Activated CD8-positive, alpha-beta memory T cell treated with anti-CD3 and anti-CD28 coated beads for 24 hours (primary cell): ENCODE data around the gene MAN1A1.

Experiments
- DNase-seq: peaks from one replicate; pipeline ENCODE4 v3.0.0-alpha.2; 2020

MAN1A1 gene

GRCh38 chr6:119226089-119226488 lies 123.5 kb downstream of the MAN1A1 start:
- DNase-seq = no peak

- no peak for DNase-seq
Measured at GRCh38 chr6:119224095-119224701, 125.4 kb downstream of the MAN1A1 start.

GRCh38 chr6:119220452-119220851 lies 129.1 kb downstream of the MAN1A1 start:
- DNase-seq = no peak

GRCh38 chr6:119218548-119218947 lies 131.0 kb downstream of the MAN1A1 start:
- DNase-seq = no peak

- DNase-seq = no peak
Measured at GRCh38 chr6:119215885-119216590, 133.5 kb downstream of the MAN1A1 start.

- no peak for DNase-seq
Measured at GRCh38 chr6:119215309-119215708, 134.3 kb downstream of the MAN1A1 start.

- no peak for DNase-seq
Measured at GRCh38 chr6:119210596-119210995, 139.0 kb downstream of the MAN1A1 start.

GRCh38 chr6:119209452-119210205 lies 139.9 kb downstream of the MAN1A1 start:
- DNase-seq = no peak

GRCh38 chr6:119207971-119208725 lies 141.4 kb downstream of the MAN1A1 start:
- DNase-seq = no peak

GRCh38 chr6:119207327-119207726 lies 142.2 kb downstream of the MAN1A1 start:
- no peak for DNase-seq

GRCh38 chr6:119205911-119206618 lies 143.5 kb downstream of the MAN1A1 start:
- no peak for DNase-seq

- DNase-seq = no peak
Measured at GRCh38 chr6:119204719-119205118, 144.8 kb downstream of the MAN1A1 start.

- DNase-seq = no peak
Measured at GRCh38 chr6:119201480-119201879, 148.1 kb downstream of the MAN1A1 start.

- no peak for DNase-seq
Measured at GRCh38 chr6:119200512-119201175, 148.9 kb downstream of the MAN1A1 start.

GRCh38 chr6:119197271-119197670 lies 152.3 kb downstream of the MAN1A1 start:
- no peak for DNase-seq

GRCh38 chr6:119196715-119197114 lies 152.8 kb downstream of the MAN1A1 start:
- DNase-seq = no peak

GRCh38 chr6:119195848-119196247 lies 153.7 kb downstream of the MAN1A1 start:
- no peak for DNase-seq

- no peak for DNase-seq
Measured at GRCh38 chr6:119195204-119195603, 154.4 kb downstream of the MAN1A1 start.

GRCh38 chr6:119193707-119194106 lies 155.9 kb downstream of the MAN1A1 start:
- no peak for DNase-seq

GRCh38 chr6:119192200-119192599 lies 157.4 kb downstream of the MAN1A1 start:
- no peak for DNase-seq

- no peak for DNase-seq
Measured at GRCh38 chr6:119190176-119190575, 159.4 kb downstream of the MAN1A1 start.

- no peak for DNase-seq
Measured at GRCh38 chr6:119189498-119189897, 160.1 kb downstream of the MAN1A1 start.
